ENCODE results near the gene GAL.

DNA sequence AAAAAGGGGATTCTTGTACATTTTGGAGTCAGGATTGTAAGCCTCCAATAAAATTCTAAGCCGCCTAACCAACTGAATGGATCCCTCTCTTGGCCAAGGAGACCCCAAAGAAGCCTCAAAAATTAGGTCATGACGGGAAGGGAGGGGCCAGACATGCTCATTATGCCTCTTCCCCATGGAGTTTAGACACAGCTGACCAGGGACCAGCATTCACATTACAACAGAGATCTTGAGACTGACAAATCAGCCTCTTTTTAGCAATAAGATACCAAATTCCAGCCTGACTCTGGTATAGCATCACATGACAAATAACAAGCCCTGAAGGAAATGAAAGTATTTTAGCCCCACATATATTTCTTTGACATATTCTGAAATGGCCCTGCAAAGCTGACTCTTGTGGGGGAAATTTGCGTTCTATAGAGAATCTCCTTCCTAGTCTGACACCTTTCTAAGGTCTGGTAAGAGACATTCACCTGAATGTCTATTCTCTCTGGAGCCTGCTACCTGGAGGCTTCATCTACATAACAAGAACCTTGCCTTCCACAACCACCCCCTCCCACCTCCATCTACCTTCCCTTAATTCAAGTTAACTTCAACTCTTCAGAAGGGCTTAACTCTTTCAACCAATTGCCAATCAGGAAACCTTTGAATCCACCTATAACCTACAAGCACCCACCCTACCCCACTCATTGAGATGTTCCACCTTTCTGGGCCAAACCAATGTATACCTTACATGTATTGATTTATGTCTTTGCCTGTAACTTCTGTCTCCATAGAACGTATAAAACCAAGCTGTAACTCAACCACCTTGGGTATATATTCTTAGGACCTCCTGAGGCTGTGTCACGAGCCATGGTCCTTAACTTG is 10.3 kb downstream of the GAL start:
- TF ChIP-seq, protein P1, sequence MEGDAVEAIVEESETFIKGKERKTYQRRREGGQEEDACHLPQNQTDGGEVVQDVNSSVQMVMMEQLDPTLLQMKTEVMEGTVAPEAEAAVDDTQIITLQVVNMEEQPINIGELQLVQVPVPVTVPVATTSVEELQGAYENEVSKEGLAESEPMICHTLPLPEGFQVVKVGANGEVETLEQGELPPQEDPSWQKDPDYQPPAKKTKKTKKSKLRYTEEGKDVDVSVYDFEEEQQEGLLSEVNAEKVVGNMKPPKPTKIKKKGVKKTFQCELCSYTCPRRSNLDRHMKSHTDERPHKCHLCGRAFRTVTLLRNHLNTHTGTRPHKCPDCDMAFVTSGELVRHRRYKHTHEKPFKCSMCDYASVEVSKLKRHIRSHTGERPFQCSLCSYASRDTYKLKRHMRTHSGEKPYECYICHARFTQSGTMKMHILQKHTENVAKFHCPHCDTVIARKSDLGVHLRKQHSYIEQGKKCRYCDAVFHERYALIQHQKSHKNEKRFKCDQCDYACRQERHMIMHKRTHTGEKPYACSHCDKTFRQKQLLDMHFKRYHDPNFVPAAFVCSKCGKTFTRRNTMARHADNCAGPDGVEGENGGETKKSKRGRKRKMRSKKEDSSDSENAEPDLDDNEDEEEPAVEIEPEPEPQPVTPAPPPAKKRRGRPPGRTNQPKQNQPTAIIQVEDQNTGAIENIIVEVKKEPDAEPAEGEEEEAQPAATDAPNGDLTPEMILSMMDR (IDR thresholded peaks at IDR 0.05): no peak
- TF ChIP-seq POLR2AphosphoS5 (IDR thresholded peaks at IDR 0.05) (no peak), EP300 (IDR thresholded peaks at IDR 0.05) (no peak)
